Measurements from ENCODE around the gene FBXL12. TPM values are rescaled to one million over a fixed set of nuclear protein-coding genes. Genes with fewer than 3 reads are reported as not detected.
"Not testable (repeated sequence)": the region's sequence is repeated elsewhere in the genome, so short reads cannot be mapped to it uniquely, and the experiment has no call there.

Gene FBXL12
- total RNA-seq, 2 experiments from 2014 or later, result 18.3 to 20.6 TPM

GRCh38 chr19:9785367-9786331 lies 33.2 kb downstream of the FBXL12 start:
- CTCF ChIA-PET, result no interaction called here
- Mint-ChIP-seq H3K4me1 (peaks cover 26% of the 10 kb centered on the region), H3K9me3 (peaks cover 2% of the 10 kb centered on the region), H3K27me3 (no peaks in the 10 kb centered on the region), H3K4me3 (peak overlapping the region; percentile 84), H3K36me3 (ENCODE audit: low read depth) (no peaks in the 10 kb centered on the region), H3K27ac (peak overlapping the region; percentile 84)
- peak; percentile 96 for DNase-seq
- POLR2A ChIA-PET, result no interaction called here

DNA sequence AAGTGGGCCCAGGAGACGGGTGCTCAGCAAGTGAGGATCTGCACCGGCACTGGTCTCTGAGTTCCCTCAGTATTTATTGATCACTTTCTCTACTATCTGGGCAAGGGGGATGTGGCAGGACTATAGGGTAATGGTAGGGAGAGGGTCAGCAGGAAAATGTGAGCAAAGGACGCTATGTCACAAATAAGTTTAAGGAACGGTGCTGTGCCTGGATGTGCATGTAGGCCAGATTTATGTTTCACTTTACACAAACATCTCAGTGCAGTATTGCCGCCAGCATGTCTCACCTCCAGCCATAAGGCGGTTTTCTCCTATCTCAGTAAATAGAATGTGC lies 34.7 kb downstream of the FBXL12 start:
- H3K4me1 Mint-ChIP-seq, result peaks cover 21% of the 10 kb centered on the region
- H3K27ac Mint-ChIP-seq; POLR2A ChIA-PET; CTCF ChIA-PET; H3K27me3 Mint-ChIP-seq; DNase-seq; H3K36me3 Mint-ChIP-seq (ENCODE audit: low read depth); H3K4me3 Mint-ChIP-seq; H3K9me3 Mint-ChIP-seq: not testable (repeated sequence)

DNA sequence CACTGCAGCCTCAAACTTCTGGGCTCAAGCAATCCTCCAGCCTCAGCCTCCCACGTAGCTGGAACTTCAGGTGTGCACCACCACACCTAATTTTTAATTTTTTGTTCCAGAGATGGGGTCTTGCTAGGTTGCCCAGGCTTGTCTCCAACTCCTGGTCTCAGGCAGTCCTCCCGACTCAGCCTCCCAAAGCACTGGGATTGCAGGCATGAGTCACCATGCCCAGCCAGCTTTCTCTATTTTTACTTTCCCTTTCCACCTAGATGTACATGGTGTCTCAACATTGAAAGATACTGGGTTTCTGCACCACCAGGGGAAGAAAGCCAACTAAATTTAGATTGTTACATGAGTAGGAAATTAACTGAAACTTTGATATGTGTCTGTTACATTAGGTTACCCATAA lies 36.5 kb downstream of the FBXL12 start:
- Mint-ChIP-seq H3K4me1 (peaks cover 21% of the 10 kb centered on the region), H3K36me3 (ENCODE audit: low read depth) (no peaks in the 10 kb centered on the region), H3K9me3 (peaks cover 9% of the 10 kb centered on the region), H3K4me3 (no peak overlapping the region), H3K27me3 (no peaks in the 10 kb centered on the region), H3K27ac (no peak overlapping the region)
- ChIA-PET CTCF (no interaction called here), POLR2A (no interaction called here)
- no peak for DNase-seq

DNA sequence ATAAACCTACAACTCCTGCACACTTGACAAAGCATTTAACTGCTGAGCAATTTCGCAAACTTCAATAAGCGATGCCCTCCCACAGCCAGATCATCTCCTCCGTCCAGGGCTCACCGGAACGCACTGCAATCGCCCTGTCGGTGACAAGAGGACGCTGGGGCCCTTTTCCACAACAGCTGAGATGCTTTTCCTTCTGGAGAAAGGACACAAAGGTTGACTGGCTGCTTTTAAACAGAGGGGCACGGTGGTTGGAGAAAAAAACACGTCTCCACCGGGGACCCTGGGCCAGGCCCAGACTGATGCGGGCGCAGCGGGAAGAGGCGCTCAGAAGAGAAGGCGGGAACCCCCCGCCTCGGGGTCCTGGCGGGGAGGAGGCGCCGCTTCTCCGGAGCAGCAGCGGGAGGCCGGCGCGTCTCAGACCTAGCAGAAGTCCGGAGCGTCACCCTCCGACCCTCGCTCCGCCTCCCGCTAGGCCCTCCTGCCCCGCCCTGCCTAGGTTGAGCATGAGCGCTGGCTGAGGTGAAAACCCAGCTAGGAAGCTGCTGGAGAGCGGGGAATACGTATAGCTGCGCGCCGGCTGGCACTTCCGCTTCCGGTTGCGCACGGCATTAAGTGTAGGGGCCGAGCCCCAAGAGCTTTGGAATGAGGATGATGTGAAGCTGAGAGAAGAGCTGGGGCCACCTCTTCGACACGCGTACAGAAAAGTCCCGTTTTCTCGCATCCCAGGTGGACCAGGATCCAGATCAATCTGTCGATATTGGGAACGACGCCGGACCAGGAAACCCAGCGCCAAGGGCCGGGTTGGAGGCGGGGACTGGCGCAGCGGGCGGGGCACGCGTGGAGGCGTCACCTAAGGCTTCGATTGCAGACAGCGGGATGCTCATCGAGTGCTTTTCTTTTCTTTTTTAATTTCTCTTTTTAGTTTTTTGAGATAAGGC lies 50.4 kb downstream of the FBXL12 start, which contains the start of gene ZNF846:
TSS of gene ZNF846 (minus strand) at position 564 of the 938 bp plus-strand sequence. CDS start 3,788 bp downstream, outside the sequence.
- no peaks in the 10 kb centered on the region for H3K27me3 Mint-ChIP-seq
- DNase-seq, result peak; percentile 94
- ChIA-PET POLR2A (interaction anchor here (0.6 to 2.5 kb wide), 17 partner anchors 10 to 459 kb away, joined by 3 to 22 read pairs (median 4); partner anchors contain the start of genes FBXL12, PIN1, UBL5 and ZNF266), CTCF (interaction anchor here (1.0 to 1.4 kb wide), 4 partner anchors 27 to 333 kb away, joined by 3 to 5 read pairs (median 4); partner anchors contain the start of gene ZNF266)
- peak within 1 kb of the TSS; percentile 88 for H3K27ac Mint-ChIP-seq
- H3K9me3 Mint-ChIP-seq, result peaks cover 12% of the 10 kb centered on the region
- H3K36me3 Mint-ChIP-seq (ENCODE audit: low read depth), result peaks cover 17% of the 10 kb centered on the region
- H3K4me3 Mint-ChIP-seq, result peak within 1 kb of the TSS; percentile 85
- H3K4me1 Mint-ChIP-seq, result peaks cover 13% of the 10 kb centered on the region

Other genes starting within 250 kb of the FBXL12 start
- 10 to 100 TPM; 40.5 to 44.6 TPM for gene ZNF121, start 234.6 kb downstream of the FBXL12 start, total RNA-seq
- gene ZNF561, start 197.8 kb downstream of the FBXL12 start, total RNA-seq, result 10 to 100 TPM; 27.0 to 29.0 TPM
- gene ZNF562, start 144.0 kb downstream of the FBXL12 start, total RNA-seq, result 10 to 100 TPM; 18.8 to 22.5 TPM
- gene ZNF846, start 50.3 kb downstream of the FBXL12 start, total RNA-seq, result 1 to 10 TPM; 6.5 to 6.7 TPM
- 100 to 1,000 TPM; 339 to 372 TPM for gene UBL5, start 8.8 kb upstream of the FBXL12 start, total RNA-seq
- gene PIN1, start 16.2 kb upstream of the FBXL12 start, total RNA-seq, result 10 to 100 TPM; 96.0 to 97.0 TPM
- 10 to 100 TPM in 1 of 2 experiments, 1 to 10 TPM in 1; 9.7 to 10.5 TPM for gene OLFM2, start 117.4 kb upstream of the FBXL12 start, total RNA-seq
- 1 to 10 TPM; 1.1 TPM for gene COL5A3, start 191.4 kb upstream of the FBXL12 start, total RNA-seq
- not detected for gene RDH8, start 194.4 kb upstream of the FBXL12 start, total RNA-seq